ENCODE results near the gene GGT5. TPM values are rescaled to one million over a fixed set of nuclear protein-coding genes. Genes with fewer than 3 reads are reported as not detected.
"Not testable (repeated sequence)": the region's sequence is repeated elsewhere in the genome, so short reads cannot be mapped to it uniquely, and the experiment has no call there.

GGT5 gene, protein sequence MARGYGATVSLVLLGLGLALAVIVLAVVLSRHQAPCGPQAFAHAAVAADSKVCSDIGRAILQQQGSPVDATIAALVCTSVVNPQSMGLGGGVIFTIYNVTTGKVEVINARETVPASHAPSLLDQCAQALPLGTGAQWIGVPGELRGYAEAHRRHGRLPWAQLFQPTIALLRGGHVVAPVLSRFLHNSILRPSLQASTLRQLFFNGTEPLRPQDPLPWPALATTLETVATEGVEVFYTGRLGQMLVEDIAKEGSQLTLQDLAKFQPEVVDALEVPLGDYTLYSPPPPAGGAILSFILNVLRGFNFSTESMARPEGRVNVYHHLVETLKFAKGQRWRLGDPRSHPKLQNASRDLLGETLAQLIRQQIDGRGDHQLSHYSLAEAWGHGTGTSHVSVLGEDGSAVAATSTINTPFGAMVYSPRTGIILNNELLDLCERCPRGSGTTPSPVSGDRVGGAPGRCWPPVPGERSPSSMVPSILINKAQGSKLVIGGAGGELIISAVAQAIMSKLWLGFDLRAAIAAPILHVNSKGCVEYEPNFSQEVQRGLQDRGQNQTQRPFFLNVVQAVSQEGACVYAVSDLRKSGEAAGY
- polyA plus RNA-seq (2011; rRNA removed) = 13.3 and 29.1 TPM in 2 replicates
- 7.8 and 9.9 TPM in 2 replicates for polyA minus RNA-seq (2011; rRNA and poly(A)+ RNA removed)

- POLR2A ChIA-PET; H3K4me3 ChIP-seq (ENCODE audit: low read depth, low read length); DNase-seq (ENCODE audit: low read depth); H3K36me3 ChIP-seq (ENCODE audit: control insufficient read depth, insufficient read depth, low read length); H3K27me3 ChIP-seq (ENCODE audit: control insufficient read depth, insufficient read depth, low read length): not testable (repeated sequence)
- CTCF ChIA-PET = interaction anchor here (1.4 to 7.3 kb wide), 4 partner anchors 10 to 64 kb away, joined by 3 to 92 read pairs (median 4); no protein-coding TSS in a partner anchor
Observed at GRCh38 chr22:24245030-24245431, at the start of gene GGT5. Gene GGT5 (minus strand): TSS chr22:24245082. CDS start chr22:24244725, 357 bp downstream.

- H3K4me3 ChIP-seq (ENCODE audit: low read depth, low read length); CTCF ChIA-PET; DNase-seq (ENCODE audit: low read depth); H3K27me3 ChIP-seq (ENCODE audit: control insufficient read depth, insufficient read depth, low read length); POLR2A ChIA-PET; H3K36me3 ChIP-seq (ENCODE audit: control insufficient read depth, insufficient read depth, low read length): not testable (repeated sequence)
Observed at GRCh38 chr22:24292202-24292830, 47.4 kb upstream of the GGT5 start.

GRCh38 chr22:24291515-24292201 is 46.8 kb upstream of the GGT5 start:
- Histone ChIP-seq H3K4me3 (ENCODE audit: low read depth, low read length) (no peak overlapping the region), H3K36me3 (ENCODE audit: control insufficient read depth, insufficient read depth, low read length) (no peaks in the 10 kb centered on the region), H3K27me3 (ENCODE audit: control insufficient read depth, insufficient read depth, low read length) (no peaks in the 10 kb centered on the region)
- no peak for TF ChIP-seq CTCF (IDR thresholded peaks at IDR 0.05; ENCODE audit: insufficient read depth, low read depth, low read length)
- DNase-seq (ENCODE audit: low read depth) = no peak
- ChIA-PET POLR2A (no interaction called here), CTCF (no interaction called here)

GRCh38 chr22:24290459-24290858 is 45.6 kb upstream of the GGT5 start:
- DNase-seq (ENCODE audit: low read depth) = no peak
- Histone ChIP-seq H3K36me3 (ENCODE audit: control insufficient read depth, insufficient read depth, low read length) (no peaks in the 10 kb centered on the region), H3K4me3 (ENCODE audit: low read depth, low read length) (no peak overlapping the region), H3K27me3 (ENCODE audit: control insufficient read depth, insufficient read depth, low read length) (no peaks in the 10 kb centered on the region)
- ChIA-PET CTCF (interaction anchor here (1.5 kb wide), 1 partner anchor 8 kb away, joined by 3 read pairs; no protein-coding TSS in a partner anchor), POLR2A (no interaction called here)
- TF ChIP-seq CTCF (IDR thresholded peaks at IDR 0.05; ENCODE audit: insufficient read depth, low read depth, low read length) = no peak

DNA sequence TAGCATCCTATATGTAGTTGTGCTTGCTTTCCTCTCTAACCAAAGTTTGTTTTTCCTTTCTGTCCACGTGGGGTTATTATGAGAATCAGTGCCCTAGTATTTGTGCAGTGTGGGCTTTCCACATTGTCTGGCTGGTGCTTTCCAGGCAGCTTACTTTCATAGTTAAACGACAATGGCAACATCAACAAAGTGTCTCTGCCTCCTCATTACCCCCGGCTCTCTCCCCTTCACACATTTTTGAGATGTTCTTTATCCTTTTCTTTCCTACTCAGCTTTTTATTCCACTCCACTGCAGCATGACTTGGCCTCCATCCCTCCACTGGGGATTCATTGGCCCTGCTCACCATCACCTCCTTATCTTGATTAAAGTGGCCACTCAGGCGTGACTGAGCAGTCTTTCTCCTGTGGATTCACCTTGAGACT is 44.9 kb upstream of the GGT5 start:
- H3K4me3 ChIP-seq (ENCODE audit: low read depth, low read length) = no peak overlapping the region
- no peaks in the 10 kb centered on the region for H3K36me3 ChIP-seq (ENCODE audit: control insufficient read depth, insufficient read depth, low read length)
- POLR2A ChIA-PET = no interaction called here
- CTCF ChIA-PET = interaction anchor here (1.0 to 1.5 kb wide), 2 partner anchors 9 to 468 kb away, joined by 3 read pairs; no protein-coding TSS in a partner anchor
- no peaks in the 10 kb centered on the region for H3K27me3 ChIP-seq (ENCODE audit: control insufficient read depth, insufficient read depth, low read length)
- TF ChIP-seq CTCF (IDR thresholded peaks at IDR 0.05; ENCODE audit: insufficient read depth, low read depth, low read length) = no peak
- no peak for DNase-seq (ENCODE audit: low read depth)
